Upper lobe of left lung (tissue), 6 donors: ENCODE measurements around the gene NSMCE4A. TPM values are rescaled to one million over a fixed set of nuclear protein-coding genes. Genes with fewer than 3 reads are reported as not detected.
"Not testable (repeated sequence)": the region's sequence is repeated elsewhere in the genome, so short reads cannot be mapped to it uniquely, and the experiment has no call there.

Source experiments
- ATAC-seq, 2 donors: fragments of 200-7000 bp; cut with Tn5 transposase; one replicate each; pipeline ENCODE4 v1.9.1; 2022; ENCODE audit warnings: mild to moderate bottlenecking in 2 of 2, moderate library complexity in 2 of 2; ENCODE audit not compliant: low FRiP score in 2 of 2
- DNase-seq, 2 donors: peaks; one replicate each; pipeline ENCODE4 v3.0.0-alpha.2; 2019 to 2020
- H3K27ac ChIP-seq, 4 donors: fragments of 200-600 bp; sonication (generic); one replicate each; pipeline ENCODE4 v1.5.1; 2016 to 2019
- H3K27me3 ChIP-seq, 4 donors: fragments of 200-600 bp; sonication (generic); one replicate each; pipeline ENCODE4 v1.5.1; 2017 to 2019
- H3K36me3 ChIP-seq, 4 donors: fragments of 200-600 bp; sonication (generic); one replicate each; pipeline ENCODE4 v1.5.1; 2016 to 2019
- H3K4me1 ChIP-seq, 4 donors: fragments of 200-600 bp; sonication (generic); one replicate each; pipeline ENCODE4 v1.5.1; 2018 to 2019
- H3K4me3 ChIP-seq, 4 donors: fragments of 200-600 bp; sonication (generic); one replicate each; pipeline ENCODE4 v1.5.1; 2017 to 2019; ENCODE audit warnings: mild to moderate bottlenecking in 2 of 4, moderate library complexity in 1 of 4
- H3K9me3 ChIP-seq, 4 donors: fragments of 200-600 bp; sonication (generic); one replicate each; pipeline ENCODE4 v1.5.1; 2018 to 2019
- EP300 ChIP-seq, 4 donors: sonication (generic); formaldehyde crosslinking; IDR thresholded peaks; one replicate each; pipeline ENCODE4 v1.5.1; 2017; ENCODE audit warnings: antibody characterized with exemption in 4 of 4, control low read depth in 2 of 4
- POLR2A ChIP-seq, 4 donors: fragments of 450-650 bp; IDR thresholded peaks; one replicate each; pipeline ENCODE4 v1.5.1; 2016 to 2017; ENCODE audit warnings: antibody characterized with exemption in 4 of 4, mild to moderate bottlenecking in 2 of 4
- POLR2AphosphoS5 ChIP-seq, 2 donors: sonication (generic); formaldehyde crosslinking; IDR thresholded peaks; one replicate each; pipeline ENCODE4 v1.5.1; 2017; ENCODE audit warnings: antibody characterized with exemption in 2 of 2
- WGBS, 2 donors: methylation state at CpG; one replicate each; pipeline ENCODE4 v1.1.5; 2017 to 2018; 5-methylcytosine and 5-hydroxymethylcytosine counted together
- total RNA-seq, 6 donors: library from RNA; depleted of rRNA in 4 of 6; stranded (reverse); fragments of >200 nt in 4 of 6; gene quantifications; one replicate each; pipeline versions ENCODE4 v1.1.0 to v1.2.1, GENCODE V29; 2016 to 2021
- TF ChIP-seq, protein P1 (sequence below), 6 experiments: fragments of 450-650 bp in 4 of 6; fragments of 200-600 bp in 2 of 6; sonication (generic) in 2 of 6; IDR thresholded peaks; one replicate each; pipeline ENCODE4 v1.5.1; 2016 to 2019; ENCODE audit warnings: antibody characterized with exemption in 6 of 6
- donor health status: DM: no; HTN: no; CAD: no; lungs with moderate emphysema.
- donor health status: DM: no; HTN: yes; CAD: no; lungs with severe emphysema.

NSMCE4A gene
- total RNA-seq, 6 donors from 2014 or later, result 34.8 to 131 (median 50.7) TPM

DNA sequence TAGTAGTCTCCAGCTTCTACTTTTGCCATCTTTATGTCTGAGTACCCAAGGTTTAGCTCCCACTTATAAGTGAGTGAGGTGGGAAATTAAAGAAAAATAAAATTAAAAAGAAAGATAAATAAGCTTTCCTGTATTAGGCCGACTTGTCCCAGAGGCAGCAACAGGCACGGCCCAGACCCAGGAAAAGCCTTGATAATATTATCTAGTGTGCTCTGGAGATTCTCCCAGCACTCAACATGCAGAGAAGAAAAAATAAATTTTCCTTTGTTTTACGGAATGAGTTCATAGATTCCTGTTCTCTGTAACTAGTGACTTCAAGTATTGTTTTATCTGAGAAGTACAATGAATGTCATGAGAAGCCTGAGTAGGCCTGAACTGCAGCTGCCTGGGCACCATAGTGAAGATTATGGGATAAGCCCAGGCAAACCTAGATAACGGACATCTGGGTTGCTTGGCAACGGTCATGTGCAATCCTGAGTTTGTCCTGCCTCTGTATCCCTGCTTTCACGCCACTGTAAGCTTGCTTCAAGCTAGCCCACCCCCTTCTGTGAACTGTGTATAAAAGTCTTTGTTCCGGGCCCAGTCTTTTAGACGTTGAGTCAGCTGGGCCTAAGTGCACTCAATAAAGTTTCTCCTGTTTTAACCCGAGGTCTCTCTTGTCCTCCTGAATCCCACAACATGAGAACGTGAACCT lies 53.6 kb downstream of the NSMCE4A start:
- DNase-seq (no peak), ATAC-seq (no peak)
- TF ChIP-seq, protein P1, sequence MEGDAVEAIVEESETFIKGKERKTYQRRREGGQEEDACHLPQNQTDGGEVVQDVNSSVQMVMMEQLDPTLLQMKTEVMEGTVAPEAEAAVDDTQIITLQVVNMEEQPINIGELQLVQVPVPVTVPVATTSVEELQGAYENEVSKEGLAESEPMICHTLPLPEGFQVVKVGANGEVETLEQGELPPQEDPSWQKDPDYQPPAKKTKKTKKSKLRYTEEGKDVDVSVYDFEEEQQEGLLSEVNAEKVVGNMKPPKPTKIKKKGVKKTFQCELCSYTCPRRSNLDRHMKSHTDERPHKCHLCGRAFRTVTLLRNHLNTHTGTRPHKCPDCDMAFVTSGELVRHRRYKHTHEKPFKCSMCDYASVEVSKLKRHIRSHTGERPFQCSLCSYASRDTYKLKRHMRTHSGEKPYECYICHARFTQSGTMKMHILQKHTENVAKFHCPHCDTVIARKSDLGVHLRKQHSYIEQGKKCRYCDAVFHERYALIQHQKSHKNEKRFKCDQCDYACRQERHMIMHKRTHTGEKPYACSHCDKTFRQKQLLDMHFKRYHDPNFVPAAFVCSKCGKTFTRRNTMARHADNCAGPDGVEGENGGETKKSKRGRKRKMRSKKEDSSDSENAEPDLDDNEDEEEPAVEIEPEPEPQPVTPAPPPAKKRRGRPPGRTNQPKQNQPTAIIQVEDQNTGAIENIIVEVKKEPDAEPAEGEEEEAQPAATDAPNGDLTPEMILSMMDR (IDR thresholded peaks at IDR 0.05), result no peak
- no peak for TF ChIP-seq EP300 (IDR thresholded peaks at IDR 0.05)
- TF ChIP-seq POLR2AphosphoS5 (IDR thresholded peaks at IDR 0.05), result no peak
- no peak for TF ChIP-seq POLR2A (IDR thresholded peaks at IDR 0.05)
- 77 to 79% methylated on average over 10 of the region's 10 CpGs for WGBS, 2 donors
- H3K27me3 ChIP-seq, result no peaks in the 10 kb centered on the region
- no peak overlapping the region for H3K4me3 ChIP-seq
- H3K4me1 ChIP-seq, result peaks cover 7 to 10% (median 8%) of the 10 kb centered on the region in 4 donors
- no peak overlapping the region for H3K27ac ChIP-seq
- peaks cover 0 to 61% (median 11%) of the 10 kb centered on the region in 4 donors for H3K36me3 ChIP-seq
- no peaks in the 10 kb centered on the region for H3K9me3 ChIP-seq

DNA sequence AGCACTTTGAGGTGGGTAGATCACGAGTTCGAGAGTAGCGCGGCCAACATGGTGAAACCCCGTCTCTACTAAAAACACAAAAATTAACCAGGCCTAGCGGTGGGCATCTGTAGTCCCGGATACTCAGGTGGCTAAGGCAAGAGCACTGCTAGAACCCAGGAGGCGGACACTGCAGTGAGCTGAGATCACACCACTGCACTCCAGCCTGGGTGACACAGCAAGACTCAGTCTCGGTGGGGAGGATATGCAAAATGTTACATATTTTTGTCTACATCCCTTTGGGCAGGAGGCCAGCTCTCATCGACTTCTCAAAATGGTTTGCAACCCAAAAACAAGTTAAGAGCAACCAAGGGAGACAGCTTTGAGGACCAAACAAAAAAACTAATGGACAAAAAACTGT lies 55.4 kb downstream of the NSMCE4A start:
- no peak overlapping the region for H3K27ac ChIP-seq
- no peak for ATAC-seq
- H3K27me3 ChIP-seq, result no peaks in the 10 kb centered on the region
- no peaks in the 10 kb centered on the region for H3K4me1 ChIP-seq
- DNase-seq, result no peak
- no peak overlapping the region for H3K4me3 ChIP-seq
- TF ChIP-seq POLR2A (IDR thresholded peaks at IDR 0.05) (no peak), EP300 (IDR thresholded peaks at IDR 0.05) (no peak)
- no peaks in the 10 kb centered on the region for H3K9me3 ChIP-seq
- H3K36me3 ChIP-seq, result peaks cover 0 to 61% (median 11%) of the 10 kb centered on the region in 4 donors
- WGBS, 2 donors, result 91 to 94% methylated on average over 10 of the region's 10 CpGs

DNA sequence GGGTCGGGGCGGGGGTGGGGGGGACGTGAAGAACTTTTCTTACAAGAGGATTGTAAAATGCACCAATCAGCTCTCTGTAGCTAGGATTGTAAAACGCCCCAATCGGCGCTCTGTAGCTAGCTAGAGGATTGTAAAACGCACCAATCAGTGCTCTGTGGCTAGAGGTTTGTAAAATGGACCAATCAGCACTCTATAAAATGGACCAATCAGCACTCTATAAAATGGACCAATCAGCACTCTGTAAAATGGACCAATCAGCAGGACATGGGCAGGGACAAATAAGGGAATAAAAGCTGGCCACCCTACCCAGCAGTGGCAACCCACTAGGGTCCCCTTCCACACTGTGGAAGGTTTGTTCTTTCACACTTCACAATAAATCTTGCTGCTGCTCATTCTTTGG lies 56.2 kb downstream of the NSMCE4A start:
- ATAC-seq, DNase-seq, H3K9me3 ChIP-seq, H3K27me3 ChIP-seq, H3K27ac ChIP-seq, H3K4me1 ChIP-seq, H3K4me3 ChIP-seq: not testable (repeated sequence)
- H3K36me3 ChIP-seq, result peaks cover 0 to 64% (median 13%) of the 10 kb centered on the region in 4 donors
- 91 to 98% methylated on average over 7 of the region's 7 CpGs for WGBS, 2 donors

DNA sequence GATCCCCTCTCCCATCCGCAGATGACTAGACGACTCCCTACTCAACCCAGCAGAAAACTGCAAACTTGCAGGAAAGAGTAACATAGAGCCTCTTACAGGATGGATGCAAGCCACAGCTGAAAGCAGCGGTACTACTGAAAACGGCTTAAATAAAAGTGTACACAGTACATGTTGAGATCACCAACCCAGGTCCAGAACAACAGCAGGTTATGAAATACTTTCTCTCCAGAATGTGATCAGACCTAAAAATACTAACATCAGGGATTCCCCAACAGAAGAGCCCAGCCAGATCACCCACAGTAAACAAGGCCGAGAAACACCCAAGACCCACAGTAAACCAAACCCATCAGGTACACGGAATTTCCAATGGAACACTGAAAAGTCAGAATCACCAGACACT lies 60.4 kb downstream of the NSMCE4A start:
- Histone ChIP-seq H3K36me3 (peaks cover 6 to 67% (median 18%) of the 10 kb centered on the region in 4 donors), H3K4me1 (no peaks in the 10 kb centered on the region), H3K9me3 (no peaks in the 10 kb centered on the region), H3K4me3 (no peak overlapping the region), H3K27me3 (no peaks in the 10 kb centered on the region), H3K27ac (no peak overlapping the region)
- DNase-seq (no peak), ATAC-seq (no peak)
- TF ChIP-seq, protein P1 (IDR thresholded peaks at IDR 0.05), result no peak
- no peak for TF ChIP-seq POLR2A (IDR thresholded peaks at IDR 0.05)
- TF ChIP-seq EP300 (IDR thresholded peaks at IDR 0.05), result no peak
- TF ChIP-seq POLR2AphosphoS5 (IDR thresholded peaks at IDR 0.05), result no peak
- 91 to 96% methylated on average over 6 of the region's 6 CpGs for WGBS, 2 donors

DNA sequence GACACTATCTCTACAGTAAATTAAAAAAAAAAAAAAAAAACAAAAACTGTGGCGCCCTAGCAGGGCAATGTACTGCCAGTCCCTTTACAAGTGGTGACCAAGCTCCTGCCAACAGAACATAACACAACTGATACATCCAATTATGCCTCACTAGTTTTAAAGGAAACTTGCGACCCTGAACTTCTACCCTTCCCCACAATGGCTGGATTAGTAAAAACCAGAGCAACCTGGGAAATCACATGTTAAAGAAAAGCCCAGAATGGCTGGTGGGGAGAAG lies 63.7 kb downstream of the NSMCE4A start:
- TF ChIP-seq, protein P1 (IDR thresholded peaks at IDR 0.05), result no peak
- TF ChIP-seq POLR2A (IDR thresholded peaks at IDR 0.05) (no peak), EP300 (IDR thresholded peaks at IDR 0.05) (no peak), POLR2AphosphoS5 (IDR thresholded peaks at IDR 0.05) (no peak)
- DNase-seq (no peak), ATAC-seq (no peak)
- Histone ChIP-seq H3K36me3 (peaks cover 6 to 76% (median 32%) of the 10 kb centered on the region in 4 donors), H3K4me1 (no peaks in the 10 kb centered on the region), H3K9me3 (no peaks in the 10 kb centered on the region), H3K27ac (no peak overlapping the region), H3K27me3 (no peaks in the 10 kb centered on the region), H3K4me3 (no peak overlapping the region)
- WGBS, 2 donors, result 96% methylated on average over 2 of the region's 2 CpGs
